Measurements from ENCODE around the gene MRPL39.

DNA sequence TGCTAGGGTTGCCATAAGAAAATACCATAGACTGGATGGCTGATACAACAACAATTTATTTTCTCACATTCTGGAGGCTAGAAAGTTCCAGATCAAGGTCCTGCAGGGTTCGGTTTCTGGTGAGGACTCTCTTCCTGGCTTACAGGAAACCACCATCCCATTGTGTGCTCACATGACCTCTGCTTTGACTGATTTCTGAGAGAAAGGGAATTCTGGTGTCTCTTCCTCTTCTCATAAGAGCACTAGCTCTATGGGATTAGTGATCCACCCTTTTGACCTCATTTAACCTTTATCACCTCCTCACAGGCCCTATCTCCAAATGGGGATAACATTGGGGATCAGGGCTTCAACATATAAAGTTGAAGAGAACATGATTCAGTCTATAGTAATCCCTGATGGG lies 47.5 kb downstream of the MRPL39 start:
- TF ChIP-seq, protein P1, sequence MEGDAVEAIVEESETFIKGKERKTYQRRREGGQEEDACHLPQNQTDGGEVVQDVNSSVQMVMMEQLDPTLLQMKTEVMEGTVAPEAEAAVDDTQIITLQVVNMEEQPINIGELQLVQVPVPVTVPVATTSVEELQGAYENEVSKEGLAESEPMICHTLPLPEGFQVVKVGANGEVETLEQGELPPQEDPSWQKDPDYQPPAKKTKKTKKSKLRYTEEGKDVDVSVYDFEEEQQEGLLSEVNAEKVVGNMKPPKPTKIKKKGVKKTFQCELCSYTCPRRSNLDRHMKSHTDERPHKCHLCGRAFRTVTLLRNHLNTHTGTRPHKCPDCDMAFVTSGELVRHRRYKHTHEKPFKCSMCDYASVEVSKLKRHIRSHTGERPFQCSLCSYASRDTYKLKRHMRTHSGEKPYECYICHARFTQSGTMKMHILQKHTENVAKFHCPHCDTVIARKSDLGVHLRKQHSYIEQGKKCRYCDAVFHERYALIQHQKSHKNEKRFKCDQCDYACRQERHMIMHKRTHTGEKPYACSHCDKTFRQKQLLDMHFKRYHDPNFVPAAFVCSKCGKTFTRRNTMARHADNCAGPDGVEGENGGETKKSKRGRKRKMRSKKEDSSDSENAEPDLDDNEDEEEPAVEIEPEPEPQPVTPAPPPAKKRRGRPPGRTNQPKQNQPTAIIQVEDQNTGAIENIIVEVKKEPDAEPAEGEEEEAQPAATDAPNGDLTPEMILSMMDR (IDR thresholded peaks at IDR 0.05): no peak
- TF ChIP-seq, protein P2, sequence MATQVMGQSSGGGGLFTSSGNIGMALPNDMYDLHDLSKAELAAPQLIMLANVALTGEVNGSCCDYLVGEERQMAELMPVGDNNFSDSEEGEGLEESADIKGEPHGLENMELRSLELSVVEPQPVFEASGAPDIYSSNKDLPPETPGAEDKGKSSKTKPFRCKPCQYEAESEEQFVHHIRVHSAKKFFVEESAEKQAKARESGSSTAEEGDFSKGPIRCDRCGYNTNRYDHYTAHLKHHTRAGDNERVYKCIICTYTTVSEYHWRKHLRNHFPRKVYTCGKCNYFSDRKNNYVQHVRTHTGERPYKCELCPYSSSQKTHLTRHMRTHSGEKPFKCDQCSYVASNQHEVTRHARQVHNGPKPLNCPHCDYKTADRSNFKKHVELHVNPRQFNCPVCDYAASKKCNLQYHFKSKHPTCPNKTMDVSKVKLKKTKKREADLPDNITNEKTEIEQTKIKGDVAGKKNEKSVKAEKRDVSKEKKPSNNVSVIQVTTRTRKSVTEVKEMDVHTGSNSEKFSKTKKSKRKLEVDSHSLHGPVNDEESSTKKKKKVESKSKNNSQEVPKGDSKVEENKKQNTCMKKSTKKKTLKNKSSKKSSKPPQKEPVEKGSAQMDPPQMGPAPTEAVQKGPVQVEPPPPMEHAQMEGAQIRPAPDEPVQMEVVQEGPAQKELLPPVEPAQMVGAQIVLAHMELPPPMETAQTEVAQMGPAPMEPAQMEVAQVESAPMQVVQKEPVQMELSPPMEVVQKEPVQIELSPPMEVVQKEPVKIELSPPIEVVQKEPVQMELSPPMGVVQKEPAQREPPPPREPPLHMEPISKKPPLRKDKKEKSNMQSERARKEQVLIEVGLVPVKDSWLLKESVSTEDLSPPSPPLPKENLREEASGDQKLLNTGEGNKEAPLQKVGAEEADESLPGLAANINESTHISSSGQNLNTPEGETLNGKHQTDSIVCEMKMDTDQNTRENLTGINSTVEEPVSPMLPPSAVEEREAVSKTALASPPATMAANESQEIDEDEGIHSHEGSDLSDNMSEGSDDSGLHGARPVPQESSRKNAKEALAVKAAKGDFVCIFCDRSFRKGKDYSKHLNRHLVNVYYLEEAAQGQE (IDR thresholded peaks at IDR 0.05; ENCODE audit: low read depth, low read length): no peak
- no peak for TF ChIP-seq NFIC (IDR thresholded peaks at IDR 0.05; ENCODE audit: borderline replicate concordance)
- TF ChIP-seq YY1 (IDR thresholded peaks at IDR 0.05; ENCODE audit: low read depth): no peak
- no peak for TF ChIP-seq JUND (IDR thresholded peaks at IDR 0.05)
- TF ChIP-seq EZH2phosphoT487 (IDR thresholded peaks at IDR 0.05; ENCODE audit: borderline replicate concordance, low read depth): no peak
- no peak for TF ChIP-seq NRF1 (IDR thresholded peaks at IDR 0.05; ENCODE audit: low read depth, low read length)
- TF ChIP-seq TAF1 (IDR thresholded peaks at IDR 0.05; ENCODE audit: borderline replicate concordance, low read depth, low read length): no peak
- TF ChIP-seq RXRA (IDR thresholded peaks at IDR 0.05; ENCODE audit: borderline replicate concordance, low read depth): no peak
- TF ChIP-seq GABPA (IDR thresholded peaks at IDR 0.05; ENCODE audit: low read depth): no peak
